Liver (tissue), 9 donors: ENCODE measurements around the gene EPB41L1. TPM values are rescaled to one million over a fixed set of nuclear protein-coding genes. Genes with fewer than 3 reads are reported as not detected.
A peak's percentile ranks its signal among the peaks of the same experiment; 100 is the strongest.

ENCODE experiments used
- DNase-seq: peaks from one replicate; pipeline ENCODE4 v3.0.0-alpha.2; 2017; ENCODE audit warnings: low spot score
- H3K27ac ChIP-seq, 2 donors: one replicate each; pipeline ENCODE4 v1.7.0; 2013; ENCODE audit warnings: inconsistent platforms in 2 of 2, low read length in 2 of 2, control low read depth in 1 of 2, low read depth in 1 of 2, mild to moderate bottlenecking in 1 of 2
- H3K27me3 ChIP-seq, 4 donors: one replicate each; pipeline versions ENCODE4 v1.6.1 to v1.7.0; 2013; ENCODE audit warnings: low read length in 3 of 4, inconsistent platforms in 1 of 4, mild to moderate bottlenecking in 1 of 4, moderate library complexity in 1 of 4; ENCODE audit not compliant: control insufficient read depth in 4 of 4, insufficient read depth in 4 of 4
- H3K36me3 ChIP-seq, 4 donors: one replicate each; pipeline versions ENCODE4 v1.6.1 to v1.7.0; 2013; ENCODE audit warnings: low read length in 3 of 4, mild to moderate bottlenecking in 3 of 4, low read depth in 1 of 4, moderate library complexity in 1 of 4; ENCODE audit not compliant: control insufficient read depth in 4 of 4, insufficient read depth in 3 of 4
- H3K4me1 ChIP-seq, 4 donors: one replicate each; pipeline versions ENCODE4 v1.6.1 to v1.7.0; 2013; ENCODE audit warnings: low read length in 3 of 4, mild to moderate bottlenecking in 3 of 4, moderate library complexity in 1 of 4; ENCODE audit not compliant: control insufficient read depth in 4 of 4, insufficient read depth in 4 of 4
- H3K4me3 ChIP-seq, 3 donors: one replicate each; pipeline versions ENCODE4 v1.6.1 to v1.7.0; 2013; ENCODE audit warnings: low read length in 3 of 3, control low read depth in 1 of 3, low read depth in 1 of 3, mild to moderate bottlenecking in 1 of 3
- H3K9ac ChIP-seq, 2 donors: one replicate each; pipeline ENCODE4 v1.7.0; 2013; ENCODE audit warnings: low read length in 2 of 2, mild to moderate bottlenecking in 2 of 2, moderate library complexity in 2 of 2, control low read depth in 1 of 2, low read depth in 1 of 2
- H3K9me3 ChIP-seq, 4 donors: one replicate each; pipeline versions ENCODE4 v1.6.1 to v1.7.0; 2013; ENCODE audit warnings: low read length in 3 of 4; ENCODE audit not compliant: control insufficient read depth in 4 of 4
- ATF3 ChIP-seq: IDR thresholded peaks from 2 replicates; pipeline ENCODE4 v1.6.1; 2016; ENCODE audit warnings: antibody characterized with exemption
- CTCF ChIP-seq: fragments of 150-350 bp; IDR thresholded peaks from 2 replicates; pipeline ENCODE4 v1.5.1; 2017; ENCODE audit warnings: improper control_type of control experiment, low read depth, low read length; ENCODE audit not compliant: missing input control
- EGR1 ChIP-seq, 2 donors: IDR thresholded peaks; 2 replicates each; pipeline ENCODE4 v1.6.1; 2016 to 2018; ENCODE audit warnings: antibody characterized with exemption in 2 of 2, low read depth in 2 of 2
- FOXA2 ChIP-seq: IDR thresholded peaks from 2 replicates; pipeline ENCODE4 v1.6.1; 2016; ENCODE audit warnings: antibody characterized with exemption
- GABPA ChIP-seq, 2 donors: IDR thresholded peaks in 1 of 2; conservative IDR thresholded peaks in 1 of 2; 2 replicates each; pipeline ENCODE4 v1.6.1; 2016; ENCODE audit warnings: antibody characterized with exemption in 2 of 2, mild to moderate bottlenecking in 1 of 2, moderate library complexity in 1 of 2
- HNF4A ChIP-seq, 2 donors: conservative IDR thresholded peaks; 2 replicates each; pipeline ENCODE4 v1.6.1; 2016; ENCODE audit warnings: antibody characterized with exemption in 2 of 2, mild to moderate bottlenecking in 2 of 2
- HNF4G ChIP-seq: IDR thresholded peaks from 2 replicates; pipeline ENCODE4 v1.6.1; 2016; ENCODE audit warnings: antibody characterized with exemption
- JUND ChIP-seq, 2 donors: IDR thresholded peaks; 2 replicates each; pipeline ENCODE4 v1.6.1; 2016; ENCODE audit warnings: antibody characterized with exemption in 2 of 2
- MAX ChIP-seq: IDR thresholded peaks from 2 replicates; pipeline ENCODE4 v1.6.1; 2016; ENCODE audit warnings: antibody characterized with exemption
- NR2F2 ChIP-seq: IDR thresholded peaks from 2 replicates; pipeline ENCODE4 v1.6.1; 2016; ENCODE audit warnings: antibody characterized with exemption
- RAD21 ChIP-seq, 2 donors: IDR thresholded peaks; 2 replicates each; pipeline ENCODE4 v1.6.1; 2016; ENCODE audit warnings: antibody characterized with exemption in 2 of 2, mild to moderate bottlenecking in 2 of 2
- REST ChIP-seq: IDR thresholded peaks from 2 replicates; pipeline ENCODE4 v1.6.1; 2016; ENCODE audit warnings: antibody characterized with exemption, mild to moderate bottlenecking
- RXRA ChIP-seq, 2 donors: IDR thresholded peaks; 2 replicates each; pipeline ENCODE4 v1.6.1; 2017 to 2018; ENCODE audit warnings: antibody characterized with exemption in 2 of 2, mild to moderate bottlenecking in 1 of 2
- SP1 ChIP-seq: IDR thresholded peaks from 2 replicates; pipeline ENCODE4 v1.6.1; 2018; ENCODE audit warnings: antibody characterized with exemption, mild to moderate bottlenecking
- TAF1 ChIP-seq: conservative IDR thresholded peaks from 2 replicates; pipeline ENCODE4 v1.6.1; 2016; ENCODE audit warnings: antibody characterized with exemption, mild to moderate bottlenecking
- YY1 ChIP-seq: IDR thresholded peaks from 2 replicates; pipeline ENCODE4 v1.6.1; 2016; ENCODE audit warnings: antibody characterized with exemption, mild to moderate bottlenecking
- ZBTB33 ChIP-seq: IDR thresholded peaks from 2 replicates; pipeline ENCODE4 v1.6.1; 2016; ENCODE audit warnings: antibody characterized with exemption
- WGBS: extraction: QIAGEN DNeasy Blood & Tissue Kit; methylation state at CpG from one replicate; pipeline ENCODE4 v1.1.7; 2013; 5-methylcytosine and 5-hydroxymethylcytosine counted together
- polyA plus RNA-seq, 2 donors: library from polyadenylated mRNA; stranded (reverse) in 1 of 2; unstranded in 1 of 2; fragments of 200-250 nt in 1 of 2; fragments of >200 nt in 1 of 2; fragmentation: Nextera tagmentation in 1 of 2; extraction: Ambion mirVana in 1 of 2; gene quantifications; one replicate each; pipeline versions ENCODE4 v1.2.1 to v1.2.3, GENCODE V29; 2013 to 2015
- total RNA-seq, 2 donors: library from RNA; depleted of rRNA; stranded (reverse); fragments of >200 nt; gene quantifications; one replicate each; pipeline ENCODE4 v1.2.3, GENCODE V29; 2014
- donor health status: healthy.
- donor health status: healthy.
- donor health status: healthy.
- donor health status: healthy.
- donor health status: healthy.

The EPB41L1 gene
- total and polyA plus RNA-seq, 4 donors = 2.4 to 11.9 (median 4.3) TPM

GRCh38 chr20:36105711-36106226 lies 48.8 kb upstream of the EPB41L1 start:
- no peaks in the 10 kb centered on the region for H3K27me3 ChIP-seq
- H3K27ac ChIP-seq = no peak overlapping the region
- no peaks in the 10 kb centered on the region for H3K9me3 ChIP-seq
- no peak overlapping the region for H3K4me3 ChIP-seq
- TF ChIP-seq TAF1 = no peak
- H3K9ac ChIP-seq = no peak overlapping the region
- peak; percentile 56 for DNase-seq
- WGBS = 30% methylated on average over 1 of the region's 1 CpG
- H3K4me1 ChIP-seq = peaks cover 0 to 5% (median 2%) of the 10 kb centered on the region in 4 donors
- H3K36me3 ChIP-seq = no peaks in the 10 kb centered on the region

GRCh38 chr20:36106606-36107005 lies 47.9 kb upstream of the EPB41L1 start:
- WGBS = 76% methylated on average over 5 of the region's 5 CpGs
- TF ChIP-seq ZBTB33 = no peak
- no peak for TF ChIP-seq FOXA2
- no peak for TF ChIP-seq NR2F2
- TF ChIP-seq RAD21 (IDR thresholded peaks at IDR 0.05) = no peak
- TF ChIP-seq SP1 = no peak
- no peak for TF ChIP-seq ATF3
- TF ChIP-seq EGR1 (IDR thresholded peaks at IDR 0.05; ENCODE audit: low read depth in 2 of 2) = no peak
- no peak for TF ChIP-seq TAF1
- no peak for TF ChIP-seq MAX
- TF ChIP-seq CTCF = no peak
- no peak for TF ChIP-seq HNF4A (conservative IDR thresholded peaks at IDR 0.05)
- no peak for TF ChIP-seq REST
- TF ChIP-seq JUND (IDR thresholded peaks at IDR 0.05) = no peak
- no peak for TF ChIP-seq GABPA (IDR thresholded peaks at IDR 0.05 in 1 of 2, conservative IDR thresholded peaks at IDR 0.05 in 1 of 2)
- no peak for TF ChIP-seq HNF4G
- no peak for TF ChIP-seq YY1
- TF ChIP-seq RXRA (IDR thresholded peaks at IDR 0.05) = no peak
- Histone ChIP-seq H3K9me3 (no peaks in the 10 kb centered on the region), H3K4me1 (peaks cover 0 to 5% (median 2%) of the 10 kb centered on the region in 4 donors), H3K36me3 (no peaks in the 10 kb centered on the region), H3K9ac (no peak overlapping the region), H3K27ac (no peak overlapping the region), H3K27me3 (no peaks in the 10 kb centered on the region), H3K4me3 (no peak overlapping the region)
- DNase-seq = no peak
